ENCODE results near the gene NXPE1.

GRCh38 chr11:114586797-114587196, 27.1 kb upstream of the NXPE1 start:
- TF ChIP-seq ZBED1 (IDR thresholded peaks at IDR 0.05) (no peak), CEBPZ (IDR thresholded peaks at IDR 0.05; ENCODE audit: borderline replicate concordance, low read depth, low read length) (no peak), CTCF (IDR thresholded peaks at IDR 0.05 in 2 of 3, conservative IDR thresholded peaks at IDR 0.05 in 1 of 3; ENCODE audit: insufficient read depth in 2 of 3, low read depth in 1 of 3, low read length in 3 of 3) (peak in 2 of 3 experiments; percentile 50 to 54; a peak in 2 of 6 replicates), RBM17 (IDR thresholded peaks at IDR 0.05; ENCODE audit: borderline replicate concordance, low read depth, low read length) (no peak), ZNF282 (CRISPR knock-in tag; IDR thresholded peaks at IDR 0.05) (no peak), XRCC5 (IDR thresholded peaks at IDR 0.05; ENCODE audit: low read depth, low read length) (no peak), CHD1 (IDR thresholded peaks at IDR 0.05; ENCODE audit: low read length) (no peak), YY1 (IDR thresholded peaks at IDR 0.05; ENCODE audit: borderline replicate concordance in 1 of 3, control insufficient read depth in 1 of 3, extremely low read depth in 1 of 3, insufficient read depth in 3 of 3, insufficient read length in 1 of 3, insufficient replicate concordance in 2 of 3, low read depth in 1 of 3, low read length in 2 of 3) (no peak), RFX1 (IDR thresholded peaks at IDR 0.05) (no peak)

Data from K562 (cell line).